B cell (primary cell): Measurements from ENCODE around the gene UBL3.

ENCODE experiments used
- EZH2 ChIP-seq: IDR thresholded peaks from 2 replicates; pipeline ENCODE4 v1.6.1; 2012; ENCODE audit warnings: borderline replicate concordance, low read depth, mild to moderate bottlenecking, moderate library complexity, low read length; ENCODE audit not compliant: insufficient read depth, poor library complexity, severe bottlenecking
- TF ChIP-seq, protein P1 (sequence below): fragments of 200-600 bp; IDR thresholded peaks from one replicate; pipeline ENCODE4 v1.8.0; 2022; ENCODE audit warnings: antibody characterized with exemption, mild to moderate bottlenecking

GRCh38 chr13:29746148-29746677, 104.2 kb downstream of the UBL3 start:
- TF ChIP-seq, protein P1, sequence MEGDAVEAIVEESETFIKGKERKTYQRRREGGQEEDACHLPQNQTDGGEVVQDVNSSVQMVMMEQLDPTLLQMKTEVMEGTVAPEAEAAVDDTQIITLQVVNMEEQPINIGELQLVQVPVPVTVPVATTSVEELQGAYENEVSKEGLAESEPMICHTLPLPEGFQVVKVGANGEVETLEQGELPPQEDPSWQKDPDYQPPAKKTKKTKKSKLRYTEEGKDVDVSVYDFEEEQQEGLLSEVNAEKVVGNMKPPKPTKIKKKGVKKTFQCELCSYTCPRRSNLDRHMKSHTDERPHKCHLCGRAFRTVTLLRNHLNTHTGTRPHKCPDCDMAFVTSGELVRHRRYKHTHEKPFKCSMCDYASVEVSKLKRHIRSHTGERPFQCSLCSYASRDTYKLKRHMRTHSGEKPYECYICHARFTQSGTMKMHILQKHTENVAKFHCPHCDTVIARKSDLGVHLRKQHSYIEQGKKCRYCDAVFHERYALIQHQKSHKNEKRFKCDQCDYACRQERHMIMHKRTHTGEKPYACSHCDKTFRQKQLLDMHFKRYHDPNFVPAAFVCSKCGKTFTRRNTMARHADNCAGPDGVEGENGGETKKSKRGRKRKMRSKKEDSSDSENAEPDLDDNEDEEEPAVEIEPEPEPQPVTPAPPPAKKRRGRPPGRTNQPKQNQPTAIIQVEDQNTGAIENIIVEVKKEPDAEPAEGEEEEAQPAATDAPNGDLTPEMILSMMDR, result no peak
- TF ChIP-seq EZH2, result no peak
